ENCODE results near the gene VSIG4.
"Not testable (repeated sequence)": the region's sequence is repeated elsewhere in the genome, so short reads cannot be mapped to it uniquely, and the experiment has no call there.

The VSIG4 gene, protein sequence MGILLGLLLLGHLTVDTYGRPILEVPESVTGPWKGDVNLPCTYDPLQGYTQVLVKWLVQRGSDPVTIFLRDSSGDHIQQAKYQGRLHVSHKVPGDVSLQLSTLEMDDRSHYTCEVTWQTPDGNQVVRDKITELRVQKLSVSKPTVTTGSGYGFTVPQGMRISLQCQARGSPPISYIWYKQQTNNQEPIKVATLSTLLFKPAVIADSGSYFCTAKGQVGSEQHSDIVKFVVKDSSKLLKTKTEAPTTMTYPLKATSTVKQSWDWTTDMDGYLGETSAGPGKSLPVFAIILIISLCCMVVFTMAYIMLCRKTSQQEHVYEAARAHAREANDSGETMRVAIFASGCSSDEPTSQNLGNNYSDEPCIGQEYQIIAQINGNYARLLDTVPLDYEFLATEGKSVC

DNA sequence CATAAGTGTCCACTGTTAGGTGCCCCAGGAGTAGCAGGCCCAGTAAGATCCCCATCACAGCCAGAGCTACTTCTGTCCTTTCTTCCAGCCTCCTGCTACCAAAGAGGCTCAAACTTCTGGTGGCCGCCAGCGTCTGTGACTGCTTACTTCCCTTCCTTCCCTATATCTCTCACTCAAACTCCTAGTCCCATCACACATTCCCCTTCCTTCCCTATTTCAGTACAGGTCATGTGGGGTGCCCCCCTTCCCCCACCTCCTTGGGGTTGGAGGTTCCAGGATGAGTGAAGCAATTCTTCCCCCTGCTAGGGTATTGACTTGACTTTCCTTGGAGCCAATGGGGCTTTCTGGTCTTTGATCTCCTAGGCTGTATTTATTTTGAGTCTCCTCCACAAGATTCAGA is at the start of gene VSIG4:
VSIG4 (minus strand) TSS at position 137 of the 400 bp plus-strand sequence; CDS start at position 55, 82 bp downstream.
- no peak for DNase-seq

- DNase-seq, result no peak
Observed at GRCh38 chrX:66076801-66077200, 36.9 kb upstream of the VSIG4 start.

- peak; percentile 78 for DNase-seq
Observed at GRCh38 chrX:66074920-66075879, 35.3 kb upstream of the VSIG4 start.

- DNase-seq, result no peak
Observed at GRCh38 chrX:66071126-66071525, 31.2 kb upstream of the VSIG4 start.

DNA sequence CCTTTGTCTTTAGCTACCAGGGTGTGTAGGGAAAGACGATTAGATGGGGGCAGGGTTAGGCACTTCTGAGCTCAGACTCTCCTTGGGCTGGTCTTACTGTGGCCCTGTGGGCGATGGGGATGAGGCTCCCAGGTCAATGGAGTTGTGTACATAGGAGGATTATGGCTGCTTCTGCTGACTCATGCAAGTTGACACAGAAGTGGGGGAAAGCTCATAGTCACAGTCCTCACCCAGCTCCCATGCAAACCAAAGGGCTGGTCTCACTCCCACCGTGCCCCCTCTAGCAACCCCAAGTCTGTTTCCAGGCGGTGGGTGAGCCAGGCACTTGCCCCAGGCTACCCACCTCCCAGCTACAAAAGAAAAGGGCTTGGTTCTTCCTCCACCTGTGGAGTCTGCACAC is 24.4 kb upstream of the VSIG4 start:
- DNase-seq, result no peak

DNA sequence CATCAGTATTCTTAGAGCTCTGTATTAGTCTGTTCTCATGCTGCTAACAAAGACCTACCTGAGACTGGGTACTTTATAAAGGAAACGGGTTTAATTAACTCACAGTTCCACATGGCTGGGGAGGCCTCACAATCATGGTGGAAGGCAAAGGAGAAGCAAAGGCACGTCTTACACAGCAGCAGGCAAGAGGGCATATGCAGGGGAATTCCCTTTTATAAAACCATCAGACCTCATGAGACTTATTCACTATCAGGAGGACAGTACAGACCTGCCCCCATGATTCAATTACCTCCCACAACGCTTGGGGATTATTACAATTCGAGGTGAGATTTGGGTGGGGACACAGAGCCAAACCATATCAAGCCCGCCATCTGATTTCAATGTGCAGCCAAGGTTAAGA is 17.1 kb upstream of the VSIG4 start:
- DNase-seq, result not testable (repeated sequence)

DNA sequence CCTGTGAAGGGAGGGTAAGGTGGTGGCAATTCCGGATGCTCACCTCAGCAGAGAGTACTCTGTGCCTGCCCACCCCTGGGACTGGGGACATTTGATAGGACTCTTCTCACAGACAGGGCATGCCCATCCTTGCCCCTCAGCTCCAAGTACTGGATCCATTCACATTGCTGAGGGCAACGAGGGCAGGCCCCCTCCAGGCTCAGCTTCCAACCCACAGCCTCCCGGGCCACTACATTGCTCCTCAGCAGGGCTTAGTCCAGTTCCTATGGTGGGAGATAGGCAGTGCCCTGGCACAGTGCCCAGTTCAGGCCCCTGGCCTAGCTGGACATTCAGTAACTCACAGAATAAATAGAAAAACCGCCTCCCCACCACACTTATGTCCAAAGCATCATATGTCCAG is 15.1 kb upstream of the VSIG4 start:
- DNase-seq, result no peak

DNA sequence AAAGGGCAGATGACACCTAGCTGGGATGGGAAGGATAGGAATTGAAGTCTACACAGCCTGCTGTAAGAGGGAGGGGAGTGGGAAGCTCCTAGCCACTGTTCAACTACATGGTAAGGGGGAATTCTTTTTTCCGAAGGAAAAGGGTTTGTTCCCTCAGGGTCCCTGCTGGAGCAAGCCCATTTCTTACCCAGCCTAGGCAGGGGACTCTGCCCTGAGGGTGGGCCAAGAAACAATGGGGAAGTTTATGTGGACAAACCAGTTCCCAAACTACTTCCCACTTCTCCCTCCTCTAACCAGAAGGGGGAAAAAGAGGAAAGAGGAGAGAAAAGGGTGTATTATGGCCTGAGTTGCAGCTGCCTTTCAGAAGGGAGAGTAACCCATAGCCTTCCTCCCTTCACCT is 13.5 kb upstream of the VSIG4 start:
- DNase-seq, result no peak

DNA sequence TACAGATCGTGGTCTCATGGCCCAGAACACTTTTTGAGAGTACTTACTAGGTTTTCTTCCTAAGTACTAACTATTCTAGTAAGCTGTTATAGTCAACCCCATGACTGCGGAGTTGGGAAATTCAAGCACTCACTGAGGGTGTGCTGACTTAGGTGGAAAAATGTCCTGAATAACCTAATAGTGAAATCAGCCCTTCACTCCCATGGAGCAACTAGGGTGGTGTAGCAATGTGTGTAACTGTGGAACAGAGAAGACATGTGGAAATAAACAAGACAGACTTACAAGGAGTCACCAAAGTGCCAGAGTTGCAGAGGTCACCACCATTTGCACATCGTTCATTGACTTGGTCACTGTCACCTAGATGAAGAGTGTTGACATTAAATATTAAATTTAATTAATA is 12.1 kb upstream of the VSIG4 start:
- no peak for DNase-seq

DNA sequence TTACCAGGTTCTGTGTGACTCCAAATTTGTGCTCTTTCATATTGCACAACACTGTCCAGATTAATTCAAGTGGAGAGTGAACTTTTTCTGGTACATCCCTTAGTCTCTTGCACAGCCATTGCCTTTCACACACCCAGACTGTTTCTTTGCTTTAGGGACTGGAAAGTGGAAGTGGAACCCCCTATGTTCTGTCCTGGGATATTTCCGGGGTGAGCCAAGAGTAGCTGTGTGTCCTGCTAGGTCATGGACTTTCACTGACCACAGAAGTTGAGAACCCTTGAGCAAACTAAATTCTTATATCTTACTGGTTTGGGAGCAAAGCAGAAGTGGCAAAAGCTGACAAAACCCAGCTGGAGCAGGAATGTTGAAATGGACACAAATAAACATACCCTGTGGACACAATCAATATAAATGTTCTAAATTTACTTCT is 10.3 kb upstream of the VSIG4 start:
- no peak for DNase-seq

- no peak for DNase-seq
Observed at GRCh38 chrX:66049056-66049455, 9.2 kb upstream of the VSIG4 start.

DNA sequence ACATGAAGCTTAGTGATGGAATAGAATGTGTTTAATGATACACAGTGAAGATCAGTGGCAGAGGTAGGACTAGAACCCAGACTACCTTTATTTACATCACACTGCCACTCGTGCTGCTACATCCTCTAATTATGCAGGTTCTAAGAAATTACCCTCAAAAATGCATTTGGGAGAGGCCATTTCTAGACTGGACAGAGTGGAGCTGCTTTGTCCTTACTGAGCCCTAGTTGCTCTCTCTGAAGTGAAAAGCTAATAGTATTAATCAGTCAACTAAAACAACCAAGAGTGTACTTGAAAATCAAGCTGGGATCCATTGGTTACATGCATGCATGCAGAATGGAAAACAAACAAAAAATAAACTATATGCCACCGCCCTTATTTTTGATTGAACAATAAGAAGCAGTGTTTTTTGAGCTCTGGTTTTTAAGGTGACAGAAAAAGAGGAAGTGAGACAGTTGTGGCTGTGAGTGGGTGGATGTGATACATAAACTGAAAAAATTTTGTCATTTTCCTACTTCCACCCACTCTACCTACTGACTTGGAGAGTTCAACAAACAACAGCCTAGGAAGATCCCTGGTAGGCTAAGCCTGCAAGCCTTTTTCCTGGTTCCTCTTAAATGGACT is 6.8 kb upstream of the VSIG4 start:
- peak; percentile 69 for DNase-seq

- DNase-seq, result peak; percentile 60
Observed at GRCh38 chrX:66045894-66046293, 6.0 kb upstream of the VSIG4 start.

GRCh38 chrX:66043584-66043983 is 3.7 kb upstream of the VSIG4 start:
- DNase-seq, result no peak

DNA sequence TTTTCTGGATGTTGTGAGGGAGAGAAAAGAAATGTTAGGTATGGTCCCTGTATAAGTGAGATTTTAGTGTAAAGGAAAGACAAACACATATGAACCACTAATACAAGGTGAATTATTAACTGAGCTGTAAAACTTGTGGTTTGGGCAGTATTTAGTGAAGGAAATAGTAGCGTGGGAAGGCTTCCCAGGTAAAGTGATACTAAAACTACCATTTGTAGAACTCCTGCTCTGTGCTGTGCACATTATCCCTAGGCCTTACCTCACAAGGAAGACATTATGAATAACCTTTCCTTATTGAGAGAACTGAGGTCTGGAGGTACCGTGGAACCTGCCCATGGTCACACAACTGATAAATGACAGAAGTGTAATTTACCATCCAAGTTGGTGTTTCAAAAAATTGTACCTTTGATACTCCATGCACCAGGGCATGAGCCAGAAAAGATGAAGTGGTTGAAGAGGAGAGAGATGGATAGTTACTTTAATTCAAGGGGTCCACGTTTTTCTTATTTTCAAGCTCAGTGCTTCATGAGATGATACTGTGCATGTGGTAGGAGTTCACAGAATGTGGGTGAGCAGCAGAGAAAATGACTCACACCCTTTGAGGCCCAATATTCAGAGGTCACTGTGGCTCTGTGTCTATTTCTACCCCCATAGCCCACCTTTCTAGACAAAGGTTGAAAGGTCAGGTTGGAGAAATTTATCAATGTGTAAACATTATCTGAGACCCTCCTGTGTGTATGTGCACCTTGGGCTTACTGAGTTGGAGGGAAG is 2.6 kb upstream of the VSIG4 start:
- DNase-seq, result no peak

DNA sequence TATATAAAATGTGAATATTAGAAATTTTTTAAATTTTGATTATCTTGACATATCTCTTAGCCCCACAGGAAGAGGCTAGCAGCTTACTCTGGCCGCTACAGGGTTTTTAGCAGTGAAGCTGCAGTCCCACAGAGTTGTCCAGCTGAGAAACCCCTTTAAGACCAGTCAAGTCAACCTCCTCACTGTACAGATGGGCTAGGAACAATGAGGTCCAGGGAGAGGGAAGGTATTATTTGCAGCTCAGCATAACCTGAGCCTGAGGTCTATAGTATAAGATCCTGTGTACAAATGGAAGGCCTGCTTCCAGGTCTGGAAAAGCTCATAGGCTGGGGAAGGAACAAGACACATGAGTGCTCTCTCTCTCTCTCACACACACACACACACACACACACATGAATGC is 1.8 kb downstream of the VSIG4 start:
- no peak for DNase-seq

GRCh38 chrX:66036231-66036630 is 3.6 kb downstream of the VSIG4 start:
- DNase-seq, result no peak

DNA sequence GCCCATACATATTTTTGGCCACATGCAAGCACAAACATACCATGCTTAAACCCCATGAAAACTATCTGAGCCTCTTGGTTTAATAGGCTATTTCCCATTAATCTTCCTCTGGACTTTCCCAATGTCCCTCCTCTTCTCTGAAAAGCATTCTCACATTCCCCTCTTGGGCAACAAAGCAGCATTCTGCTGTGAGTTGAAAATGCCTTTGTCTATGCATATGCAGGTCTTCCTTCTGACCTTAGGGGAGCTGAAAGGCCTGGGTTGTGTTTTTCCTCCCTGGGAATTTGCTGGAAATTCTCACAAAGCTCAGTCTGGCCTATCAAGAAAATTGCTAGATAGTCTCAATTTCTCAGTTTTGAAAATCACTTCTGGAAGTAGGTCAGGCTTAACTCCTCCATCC is 4.2 kb downstream of the VSIG4 start:
- DNase-seq, result no peak

- peak; percentile 63 for DNase-seq
Observed at GRCh38 chrX:66030505-66031317, 9.2 kb downstream of the VSIG4 start.

DNA sequence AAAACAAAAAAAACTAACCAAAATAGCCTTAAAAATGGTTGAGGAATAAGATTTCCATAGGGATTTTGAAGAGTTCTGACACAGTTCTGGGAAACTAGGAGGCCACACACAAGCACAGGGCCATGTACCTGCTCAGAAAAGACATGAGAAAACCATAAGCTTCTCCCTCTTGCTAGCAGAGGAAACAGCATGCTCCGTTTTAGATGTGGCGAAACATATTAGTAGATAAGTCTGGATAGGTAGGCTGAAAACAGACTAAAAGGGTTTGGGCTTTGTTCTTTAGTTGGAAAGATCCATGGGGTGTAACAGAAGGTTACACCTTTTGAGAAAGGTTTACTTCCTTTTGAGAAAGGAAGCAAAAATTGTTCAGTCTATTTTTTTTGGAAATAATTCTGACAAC is 10.9 kb downstream of the VSIG4 start:
- no peak for DNase-seq

DNA sequence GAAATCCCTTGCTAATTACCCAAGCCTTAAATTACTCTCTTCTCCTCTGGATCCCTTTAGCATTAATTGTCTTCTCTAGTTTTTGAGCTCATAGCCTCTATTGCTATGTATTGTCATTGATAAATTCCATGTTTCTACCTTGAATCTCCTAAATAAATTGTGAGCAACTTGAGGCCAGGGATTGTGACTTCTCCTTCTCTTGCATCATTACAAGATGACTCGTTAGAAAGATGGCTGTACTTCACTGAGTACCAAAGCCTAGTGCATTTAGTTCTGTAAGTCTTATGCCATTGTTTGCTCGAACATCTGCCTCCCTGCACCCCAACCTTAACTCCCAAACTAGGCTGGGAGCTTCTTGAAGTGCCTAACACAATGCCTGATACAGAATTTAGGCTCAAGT is 15.3 kb downstream of the VSIG4 start:
- DNase-seq, result no peak

GRCh38 chrX:66024092-66024467 is 15.8 kb downstream of the VSIG4 start:
- no peak for DNase-seq
